GM18520 (cell line): Measurements from ENCODE around the gene PREB.
"Not testable (repeated sequence)": the region's sequence is repeated elsewhere in the genome, so short reads cannot be mapped to it uniquely, and the experiment has no call there.

ENCODE experiments used
- ATAC-seq: cut with Tn5 transposase; IDR thresholded peaks from one replicate; pipeline ENCODE4 v1.9.1; 2021; ENCODE audit not compliant: unreplicated experiment

The PREB gene

GRCh38 chr2:27133905-27134780 lies at the start of gene PREB:
Gene PREB, minus strand, starts transcription at chr2:27134636. Its CDS starts 215 bp downstream, at chr2:27134421.
- peak; percentile 90 for ATAC-seq

GRCh38 chr2:27184115-27184514 lies 49.7 kb upstream of the PREB start:
- ATAC-seq, result no peak

GRCh38 chr2:27182346-27182745 lies 47.9 kb upstream of the PREB start:
- ATAC-seq, result no peak

DNA sequence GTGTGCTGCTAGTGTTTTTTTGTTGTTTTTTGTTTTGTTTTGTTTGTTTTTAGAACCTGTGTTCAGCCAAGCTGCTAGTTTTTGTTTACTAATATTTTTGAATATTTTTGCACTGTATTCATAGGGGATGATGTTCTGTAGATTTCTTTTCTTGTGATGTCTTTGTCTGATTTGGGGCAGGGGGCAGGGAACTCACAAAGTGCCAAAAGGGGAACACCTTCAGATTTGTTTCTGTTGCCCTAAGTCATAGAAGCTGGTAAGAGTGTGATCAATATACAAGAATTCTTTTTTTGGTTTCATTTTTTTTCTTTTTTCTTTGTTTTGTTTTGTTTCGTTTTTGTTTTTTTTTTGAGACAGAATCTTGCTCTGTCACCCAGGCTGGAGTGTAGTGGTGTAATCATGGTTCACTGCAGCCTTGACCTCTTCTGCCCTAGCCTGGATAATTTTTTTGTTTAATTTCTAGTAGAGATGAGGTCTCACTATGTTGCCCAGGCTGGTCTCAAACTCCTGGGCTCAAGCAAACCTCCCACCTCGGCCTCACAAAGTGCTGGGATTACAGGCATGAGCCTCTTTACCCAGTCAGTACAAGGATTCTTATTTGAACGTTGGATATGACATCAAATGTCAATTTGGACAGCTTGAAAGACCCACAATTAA lies 45.0 kb upstream of the PREB start:
- ATAC-seq, result no peak

DNA sequence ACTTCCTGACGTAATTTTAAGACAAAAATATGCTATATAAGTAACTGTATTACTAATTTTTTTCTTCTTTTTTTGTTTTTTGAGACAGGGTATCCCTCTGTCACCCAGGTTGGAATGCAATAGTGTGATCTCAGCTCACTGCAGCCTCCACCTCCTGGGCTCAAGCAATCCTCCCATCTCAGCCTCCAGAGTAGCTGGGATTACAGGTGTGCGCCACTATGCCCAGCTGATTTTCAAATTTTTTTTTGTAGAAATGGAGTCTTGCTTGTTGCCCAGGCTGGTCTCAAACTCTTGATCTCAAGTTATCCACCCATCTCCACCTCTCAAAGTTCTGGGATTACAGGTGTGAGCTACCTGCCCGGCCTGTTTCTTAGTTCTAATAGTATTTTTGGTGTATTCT lies 44.0 kb upstream of the PREB start:
- no peak for ATAC-seq

GRCh38 chr2:27177441-27178351 lies 43.3 kb upstream of the PREB start:
- no peak for ATAC-seq

DNA sequence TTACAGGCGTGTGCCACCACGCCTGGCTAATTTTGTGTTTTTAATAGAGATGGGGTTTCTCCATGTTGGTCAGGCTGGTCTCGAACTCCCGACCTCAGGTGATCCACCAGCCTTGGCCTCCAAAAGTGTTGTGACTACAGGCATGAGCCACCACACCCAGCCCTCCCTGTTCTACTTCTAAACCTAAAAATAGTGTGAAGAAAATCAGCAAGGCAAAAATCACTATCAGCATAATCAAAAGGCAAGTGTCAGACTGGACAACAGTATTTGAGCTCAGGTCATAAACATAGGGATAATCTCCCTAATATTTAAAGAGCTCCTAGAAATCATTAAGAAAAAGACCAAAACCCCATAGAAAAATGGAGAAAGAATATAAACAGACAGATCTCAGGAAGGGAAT lies 41.3 kb upstream of the PREB start:
- not testable (repeated sequence) for ATAC-seq

DNA sequence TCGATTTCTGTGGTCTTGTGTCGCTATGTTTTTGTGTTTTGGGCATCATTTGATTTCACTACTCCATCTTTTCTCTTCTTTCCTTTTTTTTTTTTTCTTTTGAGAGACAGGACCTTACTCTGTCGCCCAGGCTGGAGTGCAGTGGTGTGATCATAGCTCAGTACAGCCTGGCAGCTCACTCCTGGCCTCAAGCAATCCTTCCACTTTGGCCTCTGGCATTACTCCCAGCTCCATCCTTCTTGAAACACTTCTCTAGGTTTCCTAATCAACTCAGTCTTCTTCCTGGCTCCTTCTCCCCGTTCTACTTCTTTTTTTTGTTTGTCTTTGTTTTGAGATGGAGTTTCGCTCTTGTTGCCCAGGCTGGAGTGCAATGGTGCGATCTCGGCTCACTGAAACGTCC lies 40.9 kb upstream of the PREB start:
- ATAC-seq, result no peak

- ATAC-seq, result no peak
Measured at GRCh38 chr2:27174638-27175037, 40.2 kb upstream of the PREB start.

DNA sequence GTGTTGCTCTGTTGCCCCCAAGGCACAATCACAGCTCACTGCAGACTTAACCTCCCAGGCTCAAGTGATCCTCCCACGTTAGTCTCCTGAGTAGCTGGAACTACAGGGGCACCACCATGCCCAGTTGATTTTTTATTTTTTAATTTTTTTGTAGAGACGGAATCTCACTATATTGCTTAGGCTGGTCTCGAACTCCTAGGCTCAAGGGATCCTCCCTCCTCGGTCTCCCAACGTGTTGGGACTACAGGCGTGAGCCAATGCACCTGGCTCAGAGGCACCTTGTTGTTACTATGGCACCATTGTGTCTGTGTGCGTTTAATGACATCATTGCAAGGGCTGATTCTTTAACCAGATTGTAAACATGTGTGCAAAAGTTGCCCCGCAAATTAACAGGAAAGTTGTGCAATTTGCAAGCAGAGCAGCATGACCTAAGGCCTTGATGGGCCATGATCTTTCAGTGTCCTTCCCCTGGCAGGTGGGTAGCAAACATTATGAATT lies 37.0 kb upstream of the PREB start:
- no peak for ATAC-seq

DNA sequence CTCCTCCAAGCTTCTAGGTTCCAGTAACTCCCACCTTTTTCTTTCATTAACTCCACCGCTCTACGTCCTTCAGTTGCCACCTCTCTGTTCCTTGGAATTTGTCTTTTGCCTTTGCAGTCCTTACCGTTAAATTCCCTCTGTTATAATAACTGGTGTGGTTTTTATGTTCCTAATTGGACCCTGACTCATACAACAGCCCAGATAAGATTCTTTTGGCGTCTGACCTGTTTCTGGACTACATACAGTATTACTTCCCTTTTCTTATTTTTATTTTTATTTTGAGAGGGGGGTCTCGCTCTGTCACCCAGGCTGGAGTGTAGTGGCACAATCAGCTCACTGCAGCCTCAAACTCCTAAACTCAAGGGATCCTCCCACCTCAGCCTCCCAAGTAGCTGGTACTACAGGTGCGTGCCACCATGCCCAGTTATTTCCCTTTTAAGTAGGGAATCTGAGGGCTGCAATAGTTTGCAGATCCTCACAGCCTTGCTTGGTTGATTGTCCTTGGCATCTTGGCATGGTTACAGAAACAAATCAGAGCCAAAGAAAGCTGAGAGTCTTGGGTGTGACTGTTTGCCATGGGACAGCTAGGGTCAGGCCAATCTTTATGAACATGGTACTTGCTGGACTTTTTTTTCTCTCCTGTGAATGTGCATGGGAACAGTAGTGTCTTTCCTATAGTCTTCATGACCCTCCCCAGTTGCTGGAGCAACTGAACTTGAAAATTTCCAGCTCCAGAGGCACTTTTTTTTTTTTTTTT lies 36.3 kb upstream of the PREB start:
- no peak for ATAC-seq

DNA sequence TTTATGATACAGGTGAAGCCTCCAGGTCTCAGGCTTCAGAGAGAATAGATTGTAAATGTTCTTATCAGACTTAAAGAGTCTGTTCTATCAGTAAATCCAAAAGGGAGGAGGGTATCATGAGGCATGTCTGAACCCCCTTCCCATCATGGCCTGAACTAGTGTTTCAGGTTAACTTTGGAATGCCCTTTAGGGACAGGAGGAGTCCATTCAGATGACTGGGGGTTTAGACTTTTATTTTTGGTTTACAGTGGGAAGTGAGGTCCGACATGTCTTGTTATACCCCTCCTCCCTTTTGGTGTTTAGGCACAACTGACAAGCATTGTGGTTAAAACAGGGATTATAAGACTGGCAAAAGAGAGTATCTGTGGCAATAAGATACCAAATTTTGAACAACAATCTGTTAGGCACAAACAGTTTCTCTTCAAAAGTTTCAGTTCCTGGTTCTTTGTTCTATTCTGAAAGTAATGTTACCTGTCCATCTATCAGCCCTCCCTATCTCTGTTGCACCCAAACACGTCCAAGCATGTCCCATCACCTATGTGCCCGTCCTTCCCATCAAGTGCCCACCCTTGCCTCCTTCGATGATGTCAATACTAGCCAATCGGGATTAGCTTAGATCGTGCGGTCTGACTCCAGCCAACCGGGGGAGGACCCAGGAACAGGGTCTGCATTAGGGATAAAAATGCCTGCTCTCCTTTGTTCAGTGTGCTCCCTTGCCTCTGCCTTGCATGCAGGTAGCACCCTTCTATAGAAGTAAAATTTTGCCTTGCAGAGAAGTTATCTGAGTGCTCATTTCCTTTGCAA lies 30.7 kb upstream of the PREB start:
- ATAC-seq, result no peak

DNA sequence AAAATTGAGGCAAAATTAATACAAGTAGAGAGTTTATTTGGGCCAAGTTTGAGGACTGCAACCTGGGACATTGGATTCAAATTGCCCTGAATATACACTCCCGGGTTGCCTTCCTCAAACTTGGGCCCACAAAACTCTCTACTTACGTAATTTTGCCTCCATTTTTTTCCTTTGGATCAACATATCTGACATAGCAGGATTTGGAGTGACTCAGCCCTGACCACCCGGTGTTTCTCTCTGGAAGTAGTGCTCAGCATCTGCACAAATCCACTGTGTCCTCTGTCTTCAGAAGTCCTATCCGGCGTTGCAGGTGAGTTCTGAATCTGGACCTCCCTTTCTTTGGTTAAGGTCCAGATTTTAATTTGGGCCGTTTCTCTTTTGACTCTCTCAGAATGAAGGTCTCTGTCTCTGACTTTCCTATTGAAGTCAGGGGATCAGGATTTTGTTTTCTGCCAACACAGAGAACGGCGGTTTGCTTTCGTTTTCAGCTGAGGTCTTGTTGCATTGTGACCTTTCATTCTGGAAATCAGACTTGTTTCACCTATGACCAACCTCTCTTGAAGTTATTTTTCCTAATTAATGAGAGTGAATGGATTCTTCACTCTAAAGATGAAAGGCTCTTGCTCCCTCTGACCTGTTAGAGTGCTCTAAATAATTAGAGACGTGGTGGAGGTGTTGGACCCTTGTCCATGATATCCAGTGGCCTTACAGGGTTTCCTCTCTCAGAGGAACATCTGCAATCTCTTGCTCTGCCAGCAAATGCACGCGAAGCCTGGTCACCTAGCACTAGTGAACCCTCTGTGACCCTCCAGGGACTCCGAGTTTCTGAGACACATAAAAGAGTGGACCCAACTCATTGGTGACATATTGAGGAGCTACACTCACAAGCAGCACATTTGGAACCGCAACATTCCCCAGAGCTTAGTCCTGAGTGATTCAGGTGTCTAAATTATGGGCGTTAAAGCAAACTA lies 28.0 kb upstream of the PREB start:
- ATAC-seq, result no peak

DNA sequence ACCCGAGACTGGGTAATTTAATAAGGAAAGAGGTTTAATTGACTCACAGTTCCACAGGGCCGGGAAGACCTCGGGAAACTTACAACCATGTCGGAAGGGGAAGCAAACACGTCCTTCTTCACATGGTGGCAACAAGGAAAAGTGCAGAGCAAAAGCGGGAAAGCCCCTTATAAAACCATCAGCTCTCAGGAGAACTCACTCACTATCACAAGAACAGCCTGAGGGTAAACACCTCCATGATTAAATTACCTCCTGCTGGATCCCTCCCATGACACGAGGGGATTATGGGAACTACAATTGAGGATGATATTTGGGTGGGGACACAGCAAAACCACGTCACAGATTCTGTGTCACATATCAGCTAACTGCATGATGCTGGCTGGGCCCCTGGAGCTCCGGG lies 25.8 kb upstream of the PREB start:
- no peak for ATAC-seq

GRCh38 chr2:27159271-27159670 lies 24.8 kb upstream of the PREB start:
- ATAC-seq, result no peak

DNA sequence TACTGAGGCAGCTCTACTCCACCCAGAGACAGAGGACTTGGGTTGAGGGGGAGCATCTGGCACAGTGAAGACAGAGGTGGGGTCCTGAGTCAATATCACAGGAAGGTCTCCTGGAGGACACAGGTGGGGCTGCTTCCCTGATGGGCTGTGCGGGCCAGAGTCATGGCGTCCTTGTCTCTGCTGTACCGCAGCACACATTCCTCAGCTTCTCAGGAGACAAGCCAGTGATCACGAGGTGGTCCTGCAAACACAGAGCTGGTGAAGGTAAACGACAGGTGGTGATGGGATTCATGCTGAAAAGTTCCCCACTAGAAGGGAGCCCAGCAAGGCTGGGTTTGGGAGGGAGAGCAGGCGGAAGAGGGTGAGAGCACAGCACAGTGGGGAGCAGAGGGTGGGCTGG lies 24.0 kb upstream of the PREB start:
- no peak for ATAC-seq

DNA sequence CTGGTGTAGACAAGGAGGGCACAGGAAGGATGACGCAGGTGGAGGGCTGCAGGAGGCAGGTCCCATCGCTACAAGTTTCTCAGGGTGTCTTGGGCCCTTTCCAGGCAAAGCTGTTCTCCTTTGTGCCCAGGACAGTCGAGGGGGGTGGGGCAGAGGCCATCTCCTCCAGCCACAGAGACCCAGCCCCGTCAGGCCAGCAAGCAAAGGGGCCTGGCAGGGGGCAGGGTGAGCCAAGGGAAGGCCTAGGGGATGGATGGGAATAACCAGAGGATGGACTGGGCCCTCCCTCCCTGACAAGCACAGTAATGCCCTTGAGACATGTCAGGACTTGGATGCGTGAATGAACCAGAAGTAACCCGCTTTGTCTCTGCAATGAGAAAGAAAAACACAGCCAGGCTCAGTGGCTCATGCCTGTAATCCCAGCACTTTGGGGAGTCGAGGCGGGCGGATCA lies 20.7 kb upstream of the PREB start:
- no peak for ATAC-seq

DNA sequence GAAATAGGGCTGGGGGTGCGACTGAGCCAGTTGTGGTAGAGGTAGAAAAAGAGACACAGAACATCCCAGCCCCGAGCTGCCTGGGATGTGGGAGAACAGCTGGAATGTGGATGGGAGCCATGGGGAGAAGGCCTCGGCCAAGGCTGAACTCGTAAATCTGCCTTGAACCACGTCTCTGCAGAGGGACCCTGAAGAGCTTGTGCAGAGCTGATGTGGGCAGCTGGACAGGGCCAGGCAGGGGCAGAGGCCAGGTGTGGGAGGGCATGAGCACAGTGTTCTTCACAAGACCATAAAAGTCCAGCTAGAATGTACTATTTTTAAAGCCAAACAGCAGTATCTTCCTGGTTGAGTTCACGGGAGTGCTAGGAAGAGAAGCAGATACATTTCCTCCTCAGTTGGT lies 20.1 kb upstream of the PREB start:
- no peak for ATAC-seq
